ENCODE results near the gene GAB1.

GAB1 gene

DNA sequence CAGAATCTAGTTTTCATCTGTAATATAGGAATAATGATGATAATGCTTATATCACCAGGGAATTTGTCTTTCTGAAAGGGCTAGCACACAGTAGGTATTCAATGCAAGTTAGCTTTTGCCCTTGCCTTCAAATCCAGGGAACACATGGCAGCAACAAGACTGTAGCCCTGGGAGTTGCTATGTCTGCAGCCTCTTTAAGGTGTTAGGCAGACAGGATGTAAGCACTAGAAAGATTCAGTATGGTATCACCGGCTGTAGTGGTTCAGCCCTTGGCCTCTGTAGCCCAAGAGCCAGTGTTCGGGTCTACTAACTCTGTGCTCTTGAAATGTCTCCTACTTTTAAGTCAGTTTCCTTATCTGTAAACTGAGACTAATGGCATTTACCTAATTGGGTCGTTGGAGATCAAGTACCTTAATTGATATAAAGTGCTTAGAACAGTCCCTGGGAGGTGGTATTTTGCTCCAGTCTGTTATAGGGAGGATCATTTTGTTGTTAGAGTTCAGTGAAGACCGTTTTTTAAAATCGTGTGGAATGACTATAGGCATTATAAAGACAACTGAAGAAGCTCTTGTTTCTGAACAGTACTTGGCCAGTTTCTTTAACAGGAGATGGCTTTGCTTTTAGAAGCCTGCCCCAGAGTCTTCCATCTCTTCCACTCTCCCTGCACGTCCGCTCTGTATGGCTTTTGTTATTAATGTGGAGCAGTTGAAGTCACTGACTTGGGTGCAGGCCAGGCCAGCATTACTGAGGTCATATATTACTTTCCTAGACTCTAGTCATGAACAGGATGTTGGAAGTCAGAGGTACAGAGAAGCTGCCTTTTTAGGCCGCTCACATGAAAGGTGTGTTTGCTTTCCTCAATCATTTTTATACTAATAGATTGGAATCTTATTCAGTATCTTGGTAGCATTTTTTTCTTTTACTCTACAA lies 44.8 kb downstream of the GAB1 start:
- H3K27ac ChIP-seq (ENCODE audit: poor library complexity, severe bottlenecking): peak overlapping the region; percentile 55
- no peaks in the 10 kb centered on the region for H3K9me3 ChIP-seq (ENCODE audit: severe bottlenecking)
- no peaks in the 10 kb centered on the region for H3K27me3 ChIP-seq (ENCODE audit: insufficient read depth, poor library complexity, severe bottlenecking)
- DNase-seq (ENCODE audit: low spot score): no peak
- H3K36me3 ChIP-seq (ENCODE audit: low read depth): no peaks in the 10 kb centered on the region
- peak; percentile 94 for ATAC-seq (ENCODE audit: low read depth)
- peaks cover 20% of the 10 kb centered on the region for H3K4me1 ChIP-seq (ENCODE audit: insufficient read depth, poor library complexity, severe bottlenecking)
- no peak overlapping the region for H3K4me3 ChIP-seq (ENCODE audit: severe bottlenecking)
- TF ChIP-seq, protein P1, sequence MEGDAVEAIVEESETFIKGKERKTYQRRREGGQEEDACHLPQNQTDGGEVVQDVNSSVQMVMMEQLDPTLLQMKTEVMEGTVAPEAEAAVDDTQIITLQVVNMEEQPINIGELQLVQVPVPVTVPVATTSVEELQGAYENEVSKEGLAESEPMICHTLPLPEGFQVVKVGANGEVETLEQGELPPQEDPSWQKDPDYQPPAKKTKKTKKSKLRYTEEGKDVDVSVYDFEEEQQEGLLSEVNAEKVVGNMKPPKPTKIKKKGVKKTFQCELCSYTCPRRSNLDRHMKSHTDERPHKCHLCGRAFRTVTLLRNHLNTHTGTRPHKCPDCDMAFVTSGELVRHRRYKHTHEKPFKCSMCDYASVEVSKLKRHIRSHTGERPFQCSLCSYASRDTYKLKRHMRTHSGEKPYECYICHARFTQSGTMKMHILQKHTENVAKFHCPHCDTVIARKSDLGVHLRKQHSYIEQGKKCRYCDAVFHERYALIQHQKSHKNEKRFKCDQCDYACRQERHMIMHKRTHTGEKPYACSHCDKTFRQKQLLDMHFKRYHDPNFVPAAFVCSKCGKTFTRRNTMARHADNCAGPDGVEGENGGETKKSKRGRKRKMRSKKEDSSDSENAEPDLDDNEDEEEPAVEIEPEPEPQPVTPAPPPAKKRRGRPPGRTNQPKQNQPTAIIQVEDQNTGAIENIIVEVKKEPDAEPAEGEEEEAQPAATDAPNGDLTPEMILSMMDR (IDR thresholded peaks at IDR 0.05; ENCODE audit: poor library complexity, severe bottlenecking): no peak

DNA sequence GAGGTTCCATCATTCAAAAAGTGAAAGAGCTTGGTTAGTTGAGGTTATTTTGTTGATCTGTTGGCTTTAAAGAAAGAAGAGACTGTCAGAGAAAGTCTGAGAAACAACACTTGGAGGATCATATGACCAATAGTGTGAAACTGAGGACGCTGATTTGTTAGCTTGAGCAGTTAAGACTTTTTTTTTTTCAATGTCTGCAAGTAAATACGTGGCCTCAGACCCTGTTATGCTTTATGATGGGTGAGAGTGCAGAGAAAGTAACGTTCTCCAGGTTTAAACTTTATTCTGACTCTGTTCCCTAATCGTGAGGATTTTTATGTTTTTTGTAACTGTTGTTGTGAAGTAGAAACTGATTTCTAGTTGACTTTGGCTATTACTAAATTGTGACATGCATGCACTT lies 45.9 kb downstream of the GAB1 start:
- H3K4me1 ChIP-seq (ENCODE audit: insufficient read depth, poor library complexity, severe bottlenecking): peaks cover 20% of the 10 kb centered on the region
- H3K4me3 ChIP-seq (ENCODE audit: severe bottlenecking): no peak overlapping the region
- TF ChIP-seq, protein P1 (IDR thresholded peaks at IDR 0.05; ENCODE audit: poor library complexity, severe bottlenecking): no peak

DNA sequence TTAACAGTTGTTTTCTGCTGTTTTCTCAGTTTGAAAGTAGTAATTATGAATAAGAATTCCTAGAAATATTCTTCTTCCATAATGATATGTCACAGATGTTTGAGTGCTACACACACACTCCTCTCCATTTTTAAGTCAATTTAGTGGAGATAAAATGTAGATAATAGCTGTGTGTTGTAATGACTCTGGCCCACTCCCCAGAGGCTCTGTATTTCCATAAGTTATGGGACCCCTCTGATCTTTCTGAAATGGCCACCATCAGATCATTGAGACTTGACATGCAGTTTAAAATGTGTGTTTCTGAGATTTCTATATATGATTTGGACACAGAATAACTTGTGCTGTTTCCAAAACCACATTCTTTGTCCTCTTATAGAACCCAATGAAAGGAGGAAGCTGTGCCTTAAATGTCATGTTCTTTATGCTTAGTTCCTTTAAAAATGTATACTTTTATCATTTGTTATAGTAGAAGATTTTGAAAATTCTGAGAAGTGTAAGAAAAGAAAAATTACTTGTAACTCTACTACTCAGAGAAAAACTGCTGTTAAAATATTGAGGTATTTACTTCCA lies 46.4 kb downstream of the GAB1 start:
- H3K27ac ChIP-seq (ENCODE audit: poor library complexity, severe bottlenecking): peak overlapping the region; percentile 55
- no peak for ATAC-seq (ENCODE audit: low read depth)
- H3K4me3 ChIP-seq (ENCODE audit: severe bottlenecking): no peak overlapping the region

More for the DNA sequence above, 45.9 kb downstream of the GAB1 start:
- H3K36me3 ChIP-seq (ENCODE audit: low read depth): no peaks in the 10 kb centered on the region
- no peaks in the 10 kb centered on the region for H3K9me3 ChIP-seq (ENCODE audit: severe bottlenecking)
- peak overlapping the region; percentile 55 for H3K27ac ChIP-seq (ENCODE audit: poor library complexity, severe bottlenecking)
- H3K27me3 ChIP-seq (ENCODE audit: insufficient read depth, poor library complexity, severe bottlenecking): no peaks in the 10 kb centered on the region
- ATAC-seq (ENCODE audit: low read depth): peak; percentile 26; the same call in 1 of the 3 replicates
- no peak for DNase-seq (ENCODE audit: low spot score)

DNA sequence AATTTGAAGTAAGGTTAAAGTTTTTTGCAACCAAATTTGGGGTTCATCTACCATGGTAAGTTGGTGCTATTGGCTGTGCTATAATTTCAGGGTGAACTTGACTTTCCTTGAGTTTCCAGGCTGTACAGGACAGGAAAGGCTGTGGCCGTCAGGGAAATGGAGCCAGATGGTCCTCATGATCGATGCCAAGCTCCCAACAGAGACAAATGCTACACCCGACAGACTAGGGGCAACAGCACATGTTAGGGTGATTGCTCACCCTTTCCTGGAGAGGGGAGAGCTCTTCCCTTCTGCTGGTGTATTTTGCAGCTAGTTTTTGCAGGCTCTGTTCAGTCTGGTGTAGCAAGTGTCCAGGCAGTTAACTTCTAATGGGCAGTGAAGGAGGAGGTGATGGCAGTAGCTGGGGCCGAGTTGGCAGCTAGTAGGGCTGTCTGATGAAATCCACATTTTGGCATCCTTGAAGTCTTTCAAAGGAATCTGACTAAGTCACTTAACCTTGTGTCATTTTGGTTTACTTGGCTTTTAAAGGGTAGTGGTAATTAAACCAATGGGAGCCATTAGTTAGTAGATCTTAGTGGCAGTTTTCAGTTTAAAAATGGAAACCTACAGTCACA lies 47.8 kb downstream of the GAB1 start:
- Histone ChIP-seq H3K36me3 (ENCODE audit: low read depth) (no peaks in the 10 kb centered on the region), H3K4me1 (ENCODE audit: insufficient read depth, poor library complexity, severe bottlenecking) (peaks cover 31% of the 10 kb centered on the region), H3K27me3 (ENCODE audit: insufficient read depth, poor library complexity, severe bottlenecking) (no peaks in the 10 kb centered on the region), H3K27ac (ENCODE audit: poor library complexity, severe bottlenecking) (no peak overlapping the region), H3K9me3 (ENCODE audit: severe bottlenecking) (no peaks in the 10 kb centered on the region), H3K4me3 (ENCODE audit: severe bottlenecking) (no peak overlapping the region)
- DNase-seq (ENCODE audit: low spot score) (no peak), ATAC-seq (ENCODE audit: low read depth) (no peak)
- TF ChIP-seq, protein P1 (IDR thresholded peaks at IDR 0.05; ENCODE audit: poor library complexity, severe bottlenecking): no peak

More for the DNA sequence above, 46.4 kb downstream of the GAB1 start:
- H3K27me3 ChIP-seq (ENCODE audit: insufficient read depth, poor library complexity, severe bottlenecking): no peaks in the 10 kb centered on the region
- DNase-seq (ENCODE audit: low spot score): no peak
- no peaks in the 10 kb centered on the region for H3K36me3 ChIP-seq (ENCODE audit: low read depth)
- TF ChIP-seq, protein P1 (IDR thresholded peaks at IDR 0.05; ENCODE audit: poor library complexity, severe bottlenecking): no peak
- no peaks in the 10 kb centered on the region for H3K9me3 ChIP-seq (ENCODE audit: severe bottlenecking)
- peaks cover 20% of the 10 kb centered on the region for H3K4me1 ChIP-seq (ENCODE audit: insufficient read depth, poor library complexity, severe bottlenecking)

All from RWPE2 (cell line).